GM18861 (cell line): ENCODE data around the gene RIC8B.

Experiments
- ATAC-seq: cut with Tn5 transposase; IDR thresholded peaks from one replicate; pipeline ENCODE4 v1.9.1; 2021; ENCODE audit not compliant: unreplicated experiment

RIC8B gene

DNA sequence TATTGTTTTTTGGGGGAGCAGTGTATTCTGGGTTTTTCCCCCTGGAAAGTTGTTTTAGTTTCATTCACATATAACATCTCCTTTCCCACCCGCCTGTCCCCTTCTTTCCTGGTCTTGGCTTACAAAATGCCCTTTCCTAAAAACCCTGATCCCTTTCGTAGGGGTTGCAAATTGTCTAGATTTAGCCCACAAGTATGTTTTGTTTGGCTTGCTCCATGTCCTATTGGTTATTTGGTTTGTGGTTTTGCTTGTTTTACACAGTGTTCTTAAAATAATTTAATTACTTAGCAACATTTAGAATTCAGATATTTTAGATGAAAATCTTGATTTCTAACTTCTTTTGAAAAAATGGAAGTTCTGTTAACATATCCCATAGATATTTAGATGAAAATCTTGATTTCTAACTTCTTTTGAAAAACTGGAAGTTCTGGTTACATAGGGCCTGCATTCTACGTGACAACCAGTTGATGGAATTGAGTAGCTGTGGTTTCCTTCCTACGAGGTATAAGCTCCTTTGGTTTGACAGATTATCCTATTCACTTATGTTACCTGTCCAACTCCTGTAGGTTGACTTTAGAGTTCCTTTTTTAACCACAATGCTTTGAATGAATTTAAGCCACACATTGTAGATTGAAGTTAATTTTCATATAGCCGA, 92.1 kb downstream of the RIC8B start:
- no peak for ATAC-seq

DNA sequence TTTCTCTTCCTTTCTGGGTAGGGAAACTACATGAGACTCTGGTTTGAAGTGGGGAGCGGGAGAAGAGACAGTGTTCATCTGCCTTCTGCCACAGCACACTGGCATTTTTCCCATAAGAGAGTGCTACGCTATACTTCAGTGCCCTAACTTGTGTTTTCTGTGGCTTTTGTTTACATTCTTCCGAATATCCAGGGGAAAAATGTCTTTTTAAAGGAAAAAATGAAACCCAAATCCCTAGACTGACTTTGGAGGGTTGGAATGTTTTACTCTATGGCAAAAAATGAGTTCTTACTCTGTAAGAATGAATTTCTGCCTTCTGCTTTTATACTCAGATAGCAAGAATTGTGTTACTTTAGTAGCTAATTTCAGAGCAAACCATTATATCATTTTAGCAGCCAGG, 93.2 kb downstream of the RIC8B start:
- no peak for ATAC-seq

DNA sequence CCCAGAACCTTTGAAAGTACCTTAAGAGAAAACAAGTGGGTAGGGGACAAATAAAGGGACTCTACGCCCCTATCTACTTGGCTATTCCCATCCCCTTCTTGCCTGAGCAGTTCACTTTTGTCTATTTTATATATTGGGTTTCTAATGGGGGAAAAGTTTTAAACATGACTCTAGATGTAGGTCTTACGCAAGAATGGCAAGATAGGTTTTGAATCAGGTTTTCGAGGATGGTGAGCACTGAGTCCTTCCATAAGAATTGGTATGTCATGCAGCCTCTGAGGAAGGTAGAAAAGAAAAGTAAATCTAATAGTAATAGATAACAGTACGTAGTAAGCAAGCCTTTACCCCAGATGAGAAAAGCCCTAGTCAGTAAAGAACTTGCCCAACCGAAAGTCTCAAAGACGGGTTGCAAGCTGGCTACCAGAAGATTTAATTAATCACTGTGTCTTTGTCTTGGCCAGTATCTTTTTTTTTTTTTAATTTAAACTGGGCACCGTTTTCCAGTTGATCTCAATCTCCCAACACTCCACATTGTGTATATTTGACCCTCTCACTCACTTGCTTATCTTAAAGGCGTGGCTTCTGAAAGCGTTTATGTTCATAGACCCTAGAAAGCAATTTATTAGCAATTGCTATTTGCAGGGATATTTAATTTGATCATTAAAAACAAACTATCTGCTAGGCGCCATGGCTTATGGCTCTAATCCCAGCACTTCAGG, 94.7 kb downstream of the RIC8B start:
- no peak for ATAC-seq

DNA sequence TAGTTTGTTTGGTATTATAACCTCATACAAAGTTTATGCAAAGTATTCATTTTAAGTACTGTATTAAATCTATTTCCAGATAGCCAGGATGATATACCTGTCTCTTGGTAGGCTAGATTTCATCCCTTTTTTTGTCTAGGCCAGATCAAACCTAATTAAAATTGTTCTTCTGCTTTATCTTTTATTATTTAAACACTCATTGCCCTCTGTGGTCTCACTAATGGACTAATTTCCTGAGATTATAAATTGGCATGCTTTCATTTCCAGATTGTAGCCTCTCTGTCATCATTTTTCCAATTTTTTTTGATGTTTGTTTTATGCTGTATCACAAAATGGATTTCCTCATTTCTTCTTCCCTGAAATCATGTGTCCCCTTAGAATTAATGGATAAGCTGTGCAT, 95.6 kb downstream of the RIC8B start:
- no peak for ATAC-seq

DNA sequence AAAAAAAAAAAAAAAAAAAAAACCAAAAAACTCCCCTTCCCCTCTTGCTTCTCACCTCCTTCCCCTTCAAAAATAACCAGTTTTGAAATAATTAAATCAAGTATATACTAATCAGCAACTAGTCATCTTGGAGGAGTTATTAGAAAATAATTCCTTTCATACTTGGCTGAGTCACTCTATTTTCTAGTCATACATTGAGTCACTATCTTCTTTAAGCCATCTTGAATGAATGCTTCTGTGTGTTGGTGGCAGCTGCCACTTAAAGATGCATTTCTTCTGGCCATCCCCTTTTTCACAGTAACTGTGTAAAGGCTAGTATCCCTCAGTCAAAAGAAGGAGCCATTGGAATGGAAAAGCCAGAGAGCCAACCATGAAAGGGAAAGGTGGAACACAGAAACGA, 97.0 kb downstream of the RIC8B start:
- no peak for ATAC-seq

DNA sequence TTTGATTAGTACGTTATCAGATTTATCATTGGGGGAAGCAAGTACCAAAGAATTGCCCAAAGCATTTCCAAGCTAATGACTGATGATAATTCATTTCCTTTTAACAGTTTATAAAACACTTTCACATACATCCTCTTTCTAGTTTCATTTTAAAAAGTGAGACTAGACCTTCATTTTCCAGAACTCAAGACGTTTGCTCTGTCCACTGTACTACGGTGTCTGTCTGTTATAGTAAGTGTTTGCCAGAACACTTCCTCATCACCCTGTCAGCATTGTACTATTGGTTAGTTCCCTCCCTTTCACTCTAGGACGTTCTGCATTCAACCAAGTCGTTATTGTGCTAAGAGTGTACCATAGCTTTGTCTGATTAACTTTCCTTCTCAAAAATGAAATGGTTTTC, 99.5 kb downstream of the RIC8B start:
- ATAC-seq, result no peak

DNA sequence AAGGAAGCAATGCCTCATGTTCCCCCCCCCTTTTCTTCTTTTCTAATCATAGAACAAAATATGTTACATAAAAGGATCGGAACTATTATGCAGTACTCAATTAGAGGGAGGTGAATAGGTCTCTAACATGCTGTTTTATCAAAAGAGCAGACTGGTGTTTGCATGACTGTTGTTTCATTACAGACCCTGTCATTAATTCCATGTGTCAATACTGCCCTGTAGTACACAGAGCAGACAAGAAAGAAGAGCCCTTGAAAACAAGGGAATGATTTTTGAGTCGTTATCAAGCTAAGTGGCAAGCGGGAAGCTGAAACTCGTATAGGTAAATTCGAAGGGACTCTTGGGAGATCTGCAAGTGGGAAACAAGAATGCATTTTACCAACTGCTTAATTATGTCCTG, 104.3 kb downstream of the RIC8B start:
- ATAC-seq, result no peak

DNA sequence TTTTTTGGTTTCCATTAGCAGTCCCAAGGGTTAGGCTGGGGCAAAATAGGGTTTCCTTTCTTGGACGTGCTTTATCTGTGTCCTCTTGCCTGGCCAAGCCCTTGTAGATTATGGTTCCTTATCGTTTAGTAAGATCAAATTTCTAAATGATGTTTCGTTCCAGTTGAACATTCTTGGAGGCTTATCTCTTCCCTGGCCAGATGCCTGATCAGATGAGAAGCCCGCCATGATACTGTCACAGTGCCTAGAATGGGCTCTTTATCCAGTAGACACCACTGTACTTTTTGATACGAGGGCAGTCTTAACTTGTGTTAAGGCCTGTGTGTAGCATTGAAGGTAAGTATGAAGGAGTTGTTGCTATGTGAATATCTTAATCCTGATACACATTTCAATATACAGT, 105.1 kb downstream of the RIC8B start:
- ATAC-seq, result no peak

DNA sequence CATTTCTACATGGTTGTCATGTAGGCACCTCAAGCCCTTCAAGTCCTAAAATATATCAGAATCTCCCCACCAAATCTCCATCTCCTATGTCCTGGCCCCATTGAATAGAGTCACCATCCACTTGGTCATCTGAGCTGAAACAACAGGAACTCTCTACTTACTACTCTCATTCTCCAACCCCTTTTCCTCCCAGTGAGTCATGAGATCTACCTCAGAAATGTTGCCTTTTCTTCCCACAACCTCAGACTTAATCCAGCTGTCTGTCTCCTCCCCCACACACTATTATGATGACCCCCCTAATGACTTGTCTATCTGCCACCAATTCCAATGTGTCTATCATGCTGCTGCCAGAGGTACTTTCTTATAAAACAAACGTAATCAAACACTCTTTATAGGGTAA, 108.9 kb downstream of the RIC8B start:
- ATAC-seq, result no peak

DNA sequence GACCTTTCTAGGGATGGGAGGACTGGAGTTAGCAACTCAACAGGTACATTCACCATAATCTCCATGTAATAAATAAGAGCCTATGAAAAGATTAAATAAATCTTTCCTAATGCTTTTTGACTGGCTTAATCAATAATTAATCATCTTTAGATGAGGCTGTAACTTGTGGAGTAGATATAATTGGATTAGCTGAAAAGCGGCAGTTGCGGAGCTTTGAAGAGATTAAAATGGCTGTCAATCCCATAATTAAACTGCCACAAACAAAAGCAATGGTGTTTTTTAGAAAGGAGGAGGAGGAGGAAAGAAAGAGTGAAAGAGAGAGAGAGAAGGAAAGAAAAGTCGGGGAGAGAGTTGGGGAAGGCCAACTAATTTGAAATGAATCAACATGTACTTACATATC, 110.5 kb downstream of the RIC8B start:
- ATAC-seq, result no peak

DNA sequence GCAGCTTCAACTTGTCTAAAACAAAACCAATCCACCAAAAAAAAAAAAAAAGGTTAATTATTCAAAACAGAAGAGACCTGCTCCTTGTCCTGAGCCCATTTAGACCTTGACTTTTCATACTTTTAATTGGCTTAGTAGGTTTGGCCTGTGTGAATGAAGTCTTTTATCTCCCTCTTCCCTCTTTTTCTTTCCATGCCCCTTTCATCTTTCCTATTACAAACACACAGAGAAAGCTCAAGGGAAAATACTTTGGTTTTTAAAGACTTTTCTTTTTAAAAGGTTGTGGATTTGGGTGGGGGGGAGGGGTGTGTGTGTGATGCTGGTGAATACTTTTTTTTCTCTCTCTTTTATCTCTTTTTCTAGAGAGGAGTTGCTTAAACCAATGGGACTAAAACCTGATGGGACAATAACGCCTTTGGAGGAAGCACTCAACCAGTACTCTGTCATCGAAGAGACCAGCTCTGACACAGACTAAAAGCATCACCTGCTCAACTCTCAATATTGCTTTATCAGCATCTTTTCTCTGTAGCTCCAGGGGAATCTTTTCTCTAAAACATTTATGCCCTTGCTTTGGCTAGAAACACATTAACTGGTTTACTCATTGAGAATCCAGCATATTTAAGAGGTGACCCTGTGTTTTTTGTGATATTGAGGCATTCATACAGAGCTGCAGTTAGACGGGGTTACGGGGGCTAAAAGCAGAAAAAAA, 111.2 kb downstream of the RIC8B start:
- no peak for ATAC-seq

DNA sequence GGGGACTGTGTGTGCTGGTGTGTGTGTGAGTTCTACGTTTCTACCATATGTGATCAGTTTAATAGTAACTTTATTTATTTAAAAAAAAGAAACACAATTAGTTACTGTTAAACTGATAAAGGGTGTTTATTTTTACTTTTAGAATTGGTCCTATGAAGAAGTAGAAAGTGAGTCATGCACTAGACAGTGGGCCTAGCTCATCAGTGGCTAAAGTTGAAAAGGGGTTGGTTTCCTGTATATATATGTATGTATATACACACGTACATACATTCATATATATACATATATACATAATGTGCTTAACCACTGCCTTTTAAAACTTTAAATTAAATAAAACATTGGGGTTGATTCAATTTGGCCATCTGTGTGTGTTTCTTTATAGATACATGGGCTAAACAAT, 112.5 kb downstream of the RIC8B start:
- no peak for ATAC-seq

DNA sequence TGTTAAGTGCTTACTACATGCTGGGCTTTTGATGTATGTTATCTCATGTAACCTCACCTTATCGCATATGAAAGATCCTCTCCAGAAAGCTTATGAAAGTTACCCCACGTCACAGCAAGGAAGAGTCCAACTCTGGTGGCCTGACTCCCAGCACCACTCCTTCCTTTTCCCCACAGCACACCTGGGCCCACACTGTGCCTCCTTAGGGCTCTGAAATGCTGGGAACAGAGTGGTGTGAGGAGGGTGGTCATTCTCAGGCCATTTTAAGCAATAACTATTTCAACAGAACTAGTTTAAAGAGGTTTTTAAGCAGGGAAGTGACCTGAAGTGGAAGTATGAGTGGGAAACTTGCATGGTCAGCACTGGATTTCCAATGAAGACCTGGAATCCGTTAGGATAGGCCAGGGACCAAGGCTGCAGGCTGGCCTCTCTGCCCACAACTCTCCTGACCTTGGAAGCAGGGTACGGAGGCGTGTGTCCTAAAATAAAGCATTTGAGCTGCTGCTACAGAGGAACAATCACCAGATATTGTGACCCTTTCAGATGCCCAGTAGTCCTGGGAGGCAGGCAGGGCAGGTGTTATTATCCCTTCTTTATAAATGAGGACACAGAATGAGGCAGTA, 114.0 kb downstream of the RIC8B start:
- ATAC-seq, result no peak

DNA sequence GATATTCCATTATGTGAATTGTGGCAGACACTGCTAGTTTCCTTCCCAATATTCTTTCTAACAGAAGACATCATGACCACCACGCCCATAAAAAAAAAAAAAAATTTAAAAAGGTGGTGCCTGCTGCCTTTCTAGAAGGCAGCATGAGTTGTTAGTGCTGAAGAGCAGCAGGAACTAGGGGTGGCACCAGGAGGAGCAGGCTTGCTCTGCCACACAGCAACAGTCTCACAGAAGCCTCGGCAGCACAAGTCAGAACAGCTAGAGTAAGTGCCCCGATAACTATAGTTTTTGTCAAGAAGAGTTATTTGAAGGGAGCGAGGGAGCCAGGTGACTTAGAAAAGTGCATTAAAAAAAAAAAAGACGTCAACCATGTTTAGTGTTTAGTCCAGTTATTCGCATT, 114.8 kb downstream of the RIC8B start:
- no peak for ATAC-seq

DNA sequence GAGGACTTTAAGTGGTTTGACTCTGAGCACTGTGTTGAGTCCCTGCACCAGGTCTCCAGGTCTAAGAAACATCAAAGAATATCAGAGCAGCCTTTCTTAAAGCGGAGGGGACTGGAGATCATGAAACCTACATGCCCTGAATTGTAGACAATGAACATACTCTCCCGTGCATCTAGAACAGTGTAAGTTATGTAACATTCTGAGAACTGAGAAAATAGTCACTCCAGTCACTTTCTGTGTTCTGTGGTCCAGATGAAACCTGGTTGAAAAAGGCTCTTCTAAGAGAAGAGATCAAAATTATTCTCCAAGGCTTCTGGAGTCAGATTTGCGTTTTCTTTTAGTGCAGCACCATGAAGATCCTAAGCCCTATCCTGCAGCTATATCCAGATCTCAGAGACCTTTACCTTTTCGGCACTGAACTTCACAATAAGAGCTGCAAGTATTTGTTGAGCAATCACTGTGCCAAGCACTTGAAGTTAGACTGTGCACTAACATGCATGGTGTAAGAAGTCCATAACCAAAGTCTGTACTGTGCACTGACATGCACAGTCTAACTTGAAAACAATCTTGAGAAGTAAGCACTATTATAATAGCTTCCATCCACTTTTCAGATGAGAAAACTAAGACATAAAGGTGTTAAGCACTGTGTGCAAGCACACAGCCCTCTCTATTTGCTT, 115.6 kb downstream of the RIC8B start:
- ATAC-seq, result no peak

DNA sequence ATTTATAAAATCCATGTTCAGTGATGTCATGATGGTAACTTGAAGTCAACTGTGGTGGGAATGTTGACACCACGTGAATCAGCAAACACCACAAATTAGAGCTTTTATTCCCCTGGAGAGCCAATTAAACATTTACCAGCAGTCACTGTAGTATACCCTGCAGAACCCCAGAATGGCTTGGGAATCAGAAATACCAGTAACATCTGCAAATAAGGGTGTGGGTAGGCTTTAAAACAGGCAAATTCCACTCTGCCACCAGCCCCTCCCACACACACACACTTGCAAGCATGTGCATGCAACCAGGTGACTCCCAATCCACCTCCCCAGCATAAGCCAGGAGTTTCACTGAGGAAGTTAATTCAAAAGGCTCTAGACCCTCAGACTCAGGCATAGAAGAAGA, 117.6 kb downstream of the RIC8B start:
- ATAC-seq, result no peak

DNA sequence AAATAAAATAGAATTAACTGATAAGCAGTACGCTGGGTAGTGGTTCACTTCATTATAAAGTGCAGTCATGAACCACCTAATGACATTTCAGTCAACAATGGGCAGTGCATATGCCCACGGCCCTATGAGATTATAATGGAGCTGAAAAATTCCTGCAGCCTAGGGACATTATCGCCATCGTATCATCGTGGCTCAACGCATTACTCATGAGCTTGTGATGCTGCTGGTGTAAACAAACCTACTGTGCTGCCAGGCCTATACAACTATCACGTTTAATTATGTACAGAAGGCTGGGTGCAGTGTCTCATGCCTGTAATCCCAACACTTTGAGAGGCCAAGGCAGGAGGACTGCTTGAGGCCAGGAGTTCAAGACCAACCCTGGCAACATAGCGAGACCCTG, 119.0 kb downstream of the RIC8B start:
- no peak for ATAC-seq

DNA sequence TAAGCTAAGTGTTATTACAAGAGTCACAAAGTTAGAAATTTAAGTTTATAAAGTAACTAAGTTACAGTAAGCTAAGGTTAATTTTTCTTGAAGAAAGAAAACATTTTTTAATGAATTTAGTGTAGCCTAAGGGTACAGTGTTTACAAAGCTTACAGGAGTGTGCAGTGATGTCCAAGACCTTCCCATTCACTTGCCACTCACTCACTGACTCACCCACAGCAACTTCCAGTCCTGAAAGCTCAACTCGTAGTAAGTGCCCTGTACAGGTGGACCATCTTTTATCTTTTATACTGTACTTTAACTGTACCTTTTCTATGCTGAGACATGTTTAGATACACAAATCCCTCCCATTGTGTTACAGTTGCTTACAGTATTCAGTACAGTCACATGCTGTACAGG, 120.3 kb downstream of the RIC8B start:
- no peak for ATAC-seq

DNA sequence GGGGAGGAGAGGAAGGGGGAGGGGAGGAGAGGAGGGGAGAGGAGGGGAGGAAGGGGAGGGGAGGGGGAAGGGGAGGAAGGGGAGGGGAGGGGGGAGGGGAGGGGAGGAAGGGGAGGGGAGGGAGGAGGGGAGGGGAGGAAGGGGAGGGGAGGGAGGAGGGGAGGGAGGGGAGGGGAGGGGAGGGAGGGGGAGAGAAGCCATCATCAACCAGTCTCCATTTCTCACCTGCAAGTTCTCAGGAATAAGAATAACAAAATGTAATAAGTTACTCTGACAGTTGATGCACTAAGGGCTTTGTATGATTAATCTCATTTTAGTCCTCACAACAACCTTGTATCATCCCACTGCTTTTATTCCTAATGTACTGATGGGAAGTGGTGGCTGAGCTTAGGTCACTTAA, 122.1 kb downstream of the RIC8B start:
- ATAC-seq, result no peak

DNA sequence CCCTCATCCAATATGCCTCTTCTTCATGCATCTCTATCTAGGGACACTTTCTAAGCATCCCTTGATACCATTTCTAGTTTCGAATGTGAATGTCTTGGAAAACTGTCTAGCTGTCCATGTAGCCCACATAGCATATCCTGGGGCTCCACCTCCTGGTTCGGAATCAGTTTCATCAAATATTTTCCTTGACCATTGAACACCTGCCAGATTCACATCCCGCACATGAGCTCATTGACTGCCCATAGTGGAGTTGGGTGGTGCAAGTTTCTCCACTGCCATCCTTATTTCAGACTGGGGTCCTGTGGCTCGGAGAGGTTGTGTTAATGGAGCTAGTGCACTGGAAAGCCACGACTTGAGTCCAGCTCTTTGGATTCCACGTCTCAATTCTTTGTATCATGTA, 122.6 kb downstream of the RIC8B start:
- ATAC-seq, result no peak
